Activated gamma-delta T cell (primary cell): ENCODE data around the gene PIEZO2.

Source experiments
- DNase-seq: peaks from one replicate; lab custom pipeline; 2025; lab: John Stamatoyannopoulos, UW

Gene PIEZO2

DNA sequence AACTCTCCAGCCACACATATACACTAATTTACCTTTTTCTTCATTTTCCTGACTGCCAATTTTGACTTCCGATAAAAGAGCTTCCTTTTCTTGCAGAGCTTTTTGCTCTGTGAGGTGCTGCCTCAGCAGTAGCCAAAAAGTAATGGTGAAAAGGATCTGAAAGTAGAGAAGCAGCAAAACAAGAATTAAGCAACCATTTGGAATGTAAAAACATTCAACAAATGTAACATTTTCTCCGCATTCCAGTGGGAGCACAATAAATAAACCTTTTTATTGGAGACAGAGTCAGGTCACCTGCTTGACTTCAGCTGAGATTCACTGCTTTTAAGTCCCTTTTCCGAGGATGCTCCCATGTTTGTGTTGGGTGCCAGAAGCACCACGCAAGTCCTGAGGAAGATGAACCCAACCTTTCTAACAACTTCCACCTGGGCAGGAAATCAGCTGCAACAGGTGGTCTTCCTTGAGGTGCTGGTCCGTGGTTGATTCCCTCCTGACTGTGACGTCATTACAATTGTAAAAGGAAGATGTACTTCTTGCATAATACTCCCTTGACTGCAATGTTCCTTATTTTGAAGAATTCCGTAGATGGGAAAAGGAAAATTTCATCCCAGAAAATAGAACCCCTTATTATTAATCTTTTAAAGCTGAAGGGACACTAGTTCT, 358.1 kb downstream of the PIEZO2 start:
- no peak for DNase-seq

GRCh38 chr18:10789180-10789579, 360.2 kb downstream of the PIEZO2 start:
- DNase-seq, result no peak

DNA sequence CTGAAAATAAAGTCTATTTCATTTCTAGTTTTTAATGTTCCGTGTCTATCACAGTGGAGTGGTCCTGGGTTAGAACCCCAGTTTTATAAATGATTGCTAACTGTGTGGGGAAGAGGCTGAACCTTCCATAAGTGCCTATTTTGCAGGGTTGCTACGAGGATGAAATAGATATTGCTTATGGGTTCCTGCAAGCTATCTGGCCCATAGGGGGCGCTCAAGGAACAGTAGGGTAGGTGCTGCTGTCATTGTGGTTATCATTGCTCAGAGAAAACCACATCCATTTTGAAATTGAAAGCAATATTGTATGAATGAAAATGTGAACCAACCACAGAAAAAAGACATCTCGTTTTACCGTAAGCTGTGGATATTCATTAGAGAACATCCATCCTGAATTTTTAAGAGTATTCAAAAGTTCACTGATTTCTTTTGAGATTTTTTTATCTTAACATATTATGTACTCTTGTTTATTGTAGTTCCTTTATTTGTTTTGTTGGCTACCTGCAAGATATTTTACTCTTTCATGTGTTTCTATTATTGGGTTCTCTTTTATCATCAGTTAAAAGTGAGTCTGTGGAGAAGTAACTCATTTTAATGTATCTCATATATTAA, 362.0 kb downstream of the PIEZO2 start:
- DNase-seq, result no peak

DNA sequence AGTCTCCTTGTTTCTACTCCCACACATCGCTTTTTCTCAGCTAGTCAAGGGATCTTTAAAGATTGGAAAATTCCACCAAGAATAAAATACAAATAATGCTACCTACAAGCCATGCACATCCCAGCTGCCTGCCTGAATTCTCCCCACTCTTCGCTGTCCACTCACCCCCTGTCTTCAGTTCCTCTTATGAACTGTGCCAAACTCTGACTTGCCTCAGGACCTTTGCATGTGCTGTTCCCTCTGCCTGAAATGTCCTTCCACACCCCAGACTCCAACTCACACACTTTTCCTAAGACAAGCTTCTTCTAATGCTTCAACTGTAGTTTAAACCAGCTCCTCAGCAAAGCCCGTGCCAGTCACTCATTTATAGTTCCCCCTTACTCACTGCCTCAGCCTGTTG, 363.6 kb downstream of the PIEZO2 start:
- DNase-seq, result no peak

- DNase-seq, result no peak
Measured at GRCh38 chr18:10784596-10785202, 364.7 kb downstream of the PIEZO2 start.

GRCh38 chr18:10783941-10784340, 365.4 kb downstream of the PIEZO2 start:
- DNase-seq, result no peak

- DNase-seq, result no peak
Measured at GRCh38 chr18:10776493-10776892, 372.9 kb downstream of the PIEZO2 start.

DNA sequence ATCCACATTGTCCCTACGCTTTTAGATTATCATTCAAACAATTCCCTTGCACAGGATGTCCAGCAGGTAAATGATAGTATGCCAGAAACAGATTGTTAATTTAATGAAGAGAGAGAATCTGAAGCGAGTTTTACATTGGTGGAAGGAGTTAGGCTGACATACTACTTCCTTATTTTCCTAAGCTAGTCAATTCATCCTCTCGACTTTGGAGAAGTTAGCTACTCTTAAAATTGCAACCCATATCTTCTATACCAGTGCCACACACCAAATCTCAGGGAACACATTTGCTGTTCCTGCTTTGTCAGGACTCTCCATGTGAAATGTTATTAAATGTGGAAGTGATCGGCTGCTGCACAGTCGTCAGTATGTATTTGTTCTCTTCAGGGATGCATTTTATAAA, 374.3 kb downstream of the PIEZO2 start:
- no peak for DNase-seq

DNA sequence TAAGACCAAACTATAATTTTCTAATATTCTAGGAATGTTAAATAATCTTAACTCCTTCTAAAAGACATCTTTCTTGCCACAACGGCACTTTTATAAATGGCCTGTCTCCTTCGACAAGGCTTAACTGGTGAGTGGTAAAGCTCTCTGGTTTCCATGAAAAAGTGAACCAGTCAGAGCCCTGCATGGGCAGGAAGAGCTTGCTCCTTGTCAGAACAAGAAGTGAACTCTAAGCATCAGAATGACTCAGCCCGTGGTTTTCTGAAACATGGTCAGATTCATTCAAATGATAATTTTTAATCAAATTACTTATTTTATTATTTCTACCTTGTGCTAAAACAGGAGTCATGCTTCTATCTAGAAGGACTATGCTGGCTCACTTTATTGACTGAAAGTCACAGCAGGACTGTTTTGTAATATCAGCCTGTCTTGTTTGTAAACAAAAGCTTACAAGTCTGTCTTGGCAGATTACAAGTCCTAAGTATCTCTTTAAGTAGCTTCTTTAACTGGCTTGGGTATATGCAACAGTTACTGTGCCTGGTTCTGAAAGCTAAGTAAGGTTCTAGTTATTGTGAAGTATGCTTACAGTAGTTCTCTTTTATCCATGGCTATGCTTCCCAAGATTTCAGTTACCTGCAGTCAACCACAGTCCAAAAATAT, 378.2 kb downstream of the PIEZO2 start:
- DNase-seq, result no peak

DNA sequence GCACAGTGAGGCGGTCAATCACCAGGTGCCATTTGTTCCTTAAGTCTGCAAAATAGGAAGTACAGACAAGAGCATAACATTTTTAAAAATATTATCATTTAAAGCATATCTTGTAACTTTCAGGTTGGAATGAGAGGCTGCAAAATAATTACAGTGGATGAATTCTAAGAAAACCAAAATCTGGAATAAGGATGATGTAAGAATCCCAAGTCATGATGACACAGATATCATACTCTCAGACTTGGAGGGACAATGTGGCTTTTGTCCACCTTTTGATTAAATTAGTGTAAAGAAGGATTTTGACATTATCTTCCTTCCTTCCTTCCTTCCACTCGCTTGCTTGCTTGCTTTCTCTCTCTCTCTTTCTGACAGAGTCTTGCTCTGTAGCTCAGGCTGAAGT, 379.1 kb downstream of the PIEZO2 start:
- no peak for DNase-seq

- DNase-seq, result no peak
Measured at GRCh38 chr18:10768221-10768620, 381.1 kb downstream of the PIEZO2 start.

DNA sequence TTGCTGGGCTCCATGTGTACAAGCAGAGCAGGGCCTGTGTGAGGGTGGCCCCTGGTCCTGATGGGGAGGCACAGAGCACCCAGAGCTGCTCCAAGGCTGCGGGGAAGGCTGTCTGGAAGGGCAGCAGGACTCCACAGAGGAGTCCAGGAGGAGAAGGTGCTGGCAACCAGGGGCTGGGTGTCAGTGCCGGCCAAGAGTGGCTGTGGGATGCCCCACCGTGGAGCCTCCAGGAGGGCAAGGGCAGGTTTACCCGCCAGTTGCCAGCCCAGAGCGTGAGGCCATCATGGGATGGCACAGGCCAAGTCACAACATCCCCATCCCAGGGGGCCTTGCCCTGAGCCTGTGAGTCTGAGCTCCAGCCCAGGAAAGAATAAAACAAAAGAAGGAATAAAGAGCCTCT, 381.7 kb downstream of the PIEZO2 start:
- DNase-seq, result no peak

GRCh38 chr18:10760986-10761385, 388.4 kb downstream of the PIEZO2 start:
- DNase-seq, result no peak

- no peak for DNase-seq
Measured at GRCh38 chr18:10759241-10759640, 390.1 kb downstream of the PIEZO2 start.

- DNase-seq, result no peak
Measured at GRCh38 chr18:10757946-10758345, 391.4 kb downstream of the PIEZO2 start.

DNA sequence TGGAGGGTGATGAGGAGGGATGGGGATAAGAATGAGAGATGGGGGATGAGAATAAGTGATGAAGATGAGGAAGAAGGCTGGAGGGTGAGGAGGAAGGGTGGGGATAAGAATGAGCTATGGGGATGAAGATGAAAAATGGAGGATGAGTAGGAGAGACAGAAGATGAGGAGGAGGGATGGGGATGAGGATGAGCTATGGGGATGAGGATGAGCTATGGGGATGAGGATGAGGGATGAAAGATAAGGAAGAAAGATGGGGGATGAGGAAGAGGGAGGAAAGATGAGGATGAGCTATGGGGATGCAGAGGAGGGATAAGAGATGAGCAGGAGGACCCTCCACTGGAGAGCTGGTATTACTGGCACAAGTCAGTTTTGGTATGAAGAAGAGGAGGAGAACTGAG, 392.0 kb downstream of the PIEZO2 start:
- no peak for DNase-seq

GRCh38 chr18:10755855-10756254, 393.5 kb downstream of the PIEZO2 start:
- DNase-seq, result no peak

DNA sequence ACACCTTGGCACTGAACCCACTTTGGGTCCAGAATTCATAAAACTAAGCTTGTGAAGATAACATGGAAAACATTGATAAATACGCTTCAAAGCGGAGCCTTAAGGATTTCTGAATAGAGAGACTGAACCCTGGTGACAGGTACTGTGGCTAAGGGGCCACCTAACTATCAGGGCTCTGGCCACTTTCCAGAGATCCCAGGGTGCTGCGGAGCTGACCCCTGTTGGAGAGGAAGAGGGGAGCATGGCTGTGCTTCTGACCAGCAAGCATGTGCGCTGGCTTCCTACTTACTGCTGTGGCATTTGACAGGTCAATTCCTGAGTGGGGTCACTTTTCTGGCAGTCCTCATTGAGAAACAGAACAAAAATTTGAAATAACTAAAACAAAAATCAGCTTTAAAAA, 395.2 kb downstream of the PIEZO2 start:
- DNase-seq, result no peak

DNA sequence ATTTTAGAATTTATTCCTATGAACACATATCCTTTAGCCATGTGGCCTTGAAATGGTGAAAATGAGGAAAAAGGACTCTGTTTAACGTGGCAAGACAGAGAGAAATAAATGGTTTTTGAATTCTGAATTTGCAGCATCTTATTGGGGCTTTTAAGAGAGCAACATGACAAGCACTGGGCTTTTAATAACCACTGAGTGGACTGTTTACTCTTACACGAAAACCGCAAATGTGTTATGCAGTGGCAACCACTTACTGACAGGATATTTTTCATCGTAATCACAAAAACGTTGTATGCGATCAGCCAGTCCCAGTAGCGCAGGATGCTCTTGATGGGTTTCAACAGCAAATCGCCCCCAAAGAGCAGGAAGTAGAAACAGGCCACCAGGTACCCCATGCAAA, 397.0 kb downstream of the PIEZO2 start:
- DNase-seq, result no peak

DNA sequence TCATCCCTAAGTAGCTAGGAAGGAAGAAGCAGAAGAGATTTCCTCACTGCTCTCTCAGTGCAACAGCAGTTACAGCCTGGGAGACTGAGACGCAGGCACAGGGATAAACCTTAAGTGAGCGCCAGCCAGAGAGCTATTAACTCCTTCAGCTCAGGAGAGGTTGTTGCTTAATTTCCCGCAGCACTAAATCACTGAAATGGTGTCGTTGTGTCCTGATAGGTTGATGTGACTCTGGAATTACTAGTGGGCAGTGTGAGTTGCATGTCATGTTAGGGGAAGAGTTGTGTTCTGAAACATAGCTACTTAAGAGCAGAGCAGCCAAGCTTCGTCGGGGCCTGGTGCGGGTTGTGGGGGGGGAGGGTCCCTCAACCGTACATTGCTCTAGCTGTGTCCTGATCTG, 397.7 kb downstream of the PIEZO2 start:
- DNase-seq, result no peak

DNA sequence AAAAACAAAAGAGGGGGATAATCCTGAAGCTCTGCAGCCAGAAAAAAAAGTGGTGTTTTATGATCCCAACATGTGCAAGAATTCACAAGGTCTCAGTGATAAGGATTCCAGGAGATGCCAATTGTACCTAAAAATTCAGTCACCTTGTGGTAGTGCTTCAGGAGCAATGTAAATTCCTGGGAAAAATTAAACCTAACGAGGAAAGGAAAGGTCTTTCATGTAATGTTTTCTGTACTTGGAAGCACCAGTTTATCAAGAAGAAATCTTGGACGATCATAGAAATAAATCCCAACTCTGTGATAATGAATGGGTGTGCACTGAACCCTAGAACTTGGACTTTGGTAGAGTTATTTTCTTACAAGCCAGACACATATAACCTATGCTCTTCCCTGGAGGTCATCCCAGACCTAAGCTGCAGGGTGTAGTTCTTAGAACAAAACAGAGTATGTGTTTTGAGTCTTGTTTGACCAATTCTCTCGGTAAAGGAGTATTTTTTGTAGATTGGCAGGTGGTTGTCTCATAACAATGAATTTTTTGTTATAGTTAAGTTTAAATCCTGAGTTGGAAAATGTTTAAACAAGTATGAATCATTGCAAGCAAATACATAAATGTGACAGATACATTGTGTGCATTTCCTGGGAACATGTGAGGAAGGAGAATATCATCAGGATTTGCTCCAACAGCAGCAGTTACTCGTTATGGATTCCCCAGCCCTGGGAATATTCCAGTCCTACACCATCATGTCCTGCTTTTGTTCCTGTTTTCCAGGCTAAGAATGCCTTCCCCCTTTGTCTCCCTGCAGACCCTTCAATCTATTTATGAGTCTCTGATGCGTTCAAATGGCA, 399.0 kb downstream of the PIEZO2 start:
- DNase-seq, result no peak

DNA sequence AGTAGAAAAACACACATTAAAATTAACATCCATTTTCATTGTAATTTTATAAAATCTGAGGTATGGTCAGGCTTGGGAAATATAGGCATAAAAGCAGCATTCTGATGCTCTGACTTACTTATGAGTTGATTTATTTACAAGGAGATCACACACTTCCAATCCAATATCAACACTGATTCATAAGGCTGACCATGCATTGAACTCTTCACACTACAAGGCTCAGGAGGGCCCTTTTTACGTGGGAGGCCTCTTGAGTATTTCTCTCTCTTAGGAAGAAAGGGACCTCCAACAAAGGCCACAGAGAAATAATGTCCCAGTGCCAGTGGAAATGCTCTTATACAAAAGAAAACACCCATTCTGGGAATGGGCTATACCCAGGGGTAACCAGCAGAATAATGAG, 400.7 kb downstream of the PIEZO2 start:
- no peak for DNase-seq
